Activated CD8-positive, alpha-beta memory T cell treated with anti-CD3 and anti-CD28 coated beads, Interleukin-2, amount 10 ng/mL, durations not matched to agents 7 days and 5 days (primary cell): Measurements from ENCODE around the gene DOCK1. TPM values are rescaled to one million over a fixed set of nuclear protein-coding genes. Genes with fewer than 3 reads are reported as not detected.

Experiments
- ATAC-seq: fragments of 150-1000 bp; cut with Tn5 transposase; one replicate; pipeline ENCODE4 v1.10.0; 2021; ENCODE audit warnings: moderate library complexity
- CTCF ChIA-PET: fragments of 350-600 bp; sonication (Branson Sonifier 250); formaldehyde crosslinking; loops from one replicate; lab custom pipeline; 2021; ENCODE audit warnings: antibody characterized with exemption; lab: Charles Lee
- DNase-seq: peaks from one replicate; pipeline ENCODE4 v3.0.0-alpha.2; 2020
- H3K27ac Mint-ChIP-seq: one replicate; pipeline ENCODE4 v1.8.0; 2021; ENCODE audit warnings: mild to moderate bottlenecking, mixed read lengths
- H3K27me3 Mint-ChIP-seq: one replicate; pipeline ENCODE4 v1.8.0; 2021; ENCODE audit warnings: mixed read lengths
- H3K36me3 Mint-ChIP-seq: one replicate; pipeline ENCODE4 v1.8.0; 2021; ENCODE audit warnings: mild to moderate bottlenecking, mixed read lengths
- H3K4me1 Mint-ChIP-seq: one replicate; pipeline ENCODE4 v1.8.0; 2021; ENCODE audit warnings: mixed read lengths
- H3K4me3 Mint-ChIP-seq: one replicate; pipeline ENCODE4 v1.8.0; 2021; ENCODE audit warnings: mild to moderate bottlenecking, moderate library complexity, mixed read lengths
- H3K9me3 Mint-ChIP-seq: one replicate; pipeline ENCODE4 v1.8.0; 2022; ENCODE audit warnings: low read depth, mixed read lengths
- total RNA-seq, 2 experiments: library from RNA; stranded (reverse); gene quantifications; one replicate each; pipeline ENCODE4 v1.2.3, GENCODE V29; 2021

The DOCK1 gene
- total RNA-seq, 2 experiments from 2014 or later, result 0.07 TPM; not detected in 1

DNA sequence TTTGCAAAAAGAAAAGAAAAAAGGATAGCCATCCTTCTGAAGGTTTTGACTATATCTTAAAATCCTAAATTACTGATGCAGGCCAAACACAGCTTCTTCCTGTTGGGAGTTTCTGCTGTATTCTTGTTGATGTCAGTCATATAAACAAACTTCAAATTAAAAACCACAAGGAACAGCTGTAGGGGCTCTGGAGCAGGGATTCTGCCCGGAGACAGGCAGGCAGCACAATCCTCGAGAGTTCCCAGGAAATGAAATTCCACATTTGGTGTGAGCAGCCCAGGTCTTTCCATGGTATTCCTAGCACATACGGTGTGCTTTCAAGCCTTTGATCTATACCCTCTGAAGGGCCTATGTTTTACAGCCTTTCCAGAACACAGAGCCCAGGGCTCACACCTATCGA, 248.0 kb downstream of the DOCK1 start:
- ATAC-seq, result no peak
- H3K27ac Mint-ChIP-seq, result no peak overlapping the region
- no peaks in the 10 kb centered on the region for H3K36me3 Mint-ChIP-seq
- H3K4me3 Mint-ChIP-seq, result no peak overlapping the region
- H3K9me3 Mint-ChIP-seq, result peaks cover 2% of the 10 kb centered on the region
- H3K27me3 Mint-ChIP-seq, result no peaks in the 10 kb centered on the region
- peaks cover 3% of the 10 kb centered on the region for H3K4me1 Mint-ChIP-seq
- DNase-seq, result no peak
- CTCF ChIA-PET, result no interaction called here

DNA sequence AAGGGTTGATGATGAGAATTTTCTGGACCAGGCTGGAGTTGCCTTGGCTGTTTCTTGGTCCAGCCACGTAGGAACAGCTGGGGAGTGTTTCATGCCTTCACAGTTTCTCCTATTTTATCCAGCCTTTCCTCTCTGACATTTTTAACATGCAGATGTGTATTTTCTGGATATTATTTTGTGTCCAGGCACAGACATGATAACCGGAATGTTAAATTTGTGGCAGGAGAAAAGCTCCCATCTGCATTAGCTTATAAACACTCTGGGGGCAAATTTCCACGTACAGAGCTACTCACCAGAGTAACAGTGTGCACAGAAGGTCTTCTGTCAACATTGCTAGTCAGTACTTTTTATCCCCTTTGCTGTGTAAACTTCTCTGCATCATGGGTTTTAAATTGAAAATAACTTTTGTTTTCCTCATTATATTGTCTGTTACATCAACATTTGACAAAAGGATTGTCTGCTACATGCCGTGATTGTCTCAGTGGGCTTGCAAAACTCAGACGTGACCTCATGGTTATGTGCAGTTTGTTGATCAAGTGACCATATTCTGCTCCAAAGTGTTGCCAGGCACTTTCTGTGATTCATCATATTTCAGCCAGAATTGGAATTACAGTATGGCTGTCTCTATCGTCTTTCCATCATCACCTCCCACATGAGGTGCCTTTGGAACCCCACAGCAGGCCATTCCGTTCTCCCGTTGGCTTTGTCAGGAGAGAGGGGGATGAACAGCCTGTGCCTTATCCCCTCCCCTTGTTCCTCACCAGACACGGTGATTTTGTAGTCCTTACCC, 249.8 kb downstream of the DOCK1 start:
- Mint-ChIP-seq H3K27me3 (no peaks in the 10 kb centered on the region), H3K4me3 (no peak overlapping the region), H3K4me1 (no peaks in the 10 kb centered on the region), H3K36me3 (no peaks in the 10 kb centered on the region), H3K9me3 (no peaks in the 10 kb centered on the region), H3K27ac (no peak overlapping the region)
- ATAC-seq (no peak), DNase-seq (no peak)
- CTCF ChIA-PET, result no interaction called here

DNA sequence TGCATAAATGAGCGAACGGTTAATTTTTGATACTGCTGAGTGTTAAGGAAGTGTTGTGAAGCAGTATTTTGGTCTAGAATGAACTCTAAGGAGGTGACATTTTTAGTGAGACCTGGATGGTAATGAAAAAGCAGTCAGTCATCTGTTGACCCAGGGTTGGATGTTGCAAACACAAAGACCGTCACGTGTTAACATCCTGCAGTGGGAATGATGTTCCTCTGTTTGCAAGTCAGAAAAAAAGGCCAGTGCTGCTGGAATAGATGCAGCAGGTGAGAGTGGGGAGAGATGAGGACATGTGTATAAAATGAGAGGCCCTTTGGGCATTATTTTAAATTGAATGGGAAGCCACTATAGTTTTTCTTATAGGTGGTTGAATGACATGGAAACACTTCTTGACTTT, 251.9 kb downstream of the DOCK1 start:
- no peak for ATAC-seq
- Mint-ChIP-seq H3K27me3 (no peaks in the 10 kb centered on the region), H3K27ac (no peak overlapping the region), H3K9me3 (no peaks in the 10 kb centered on the region), H3K36me3 (no peaks in the 10 kb centered on the region), H3K4me3 (no peak overlapping the region), H3K4me1 (no peaks in the 10 kb centered on the region)
- no peak for DNase-seq
- CTCF ChIA-PET, result no interaction called here

DNA sequence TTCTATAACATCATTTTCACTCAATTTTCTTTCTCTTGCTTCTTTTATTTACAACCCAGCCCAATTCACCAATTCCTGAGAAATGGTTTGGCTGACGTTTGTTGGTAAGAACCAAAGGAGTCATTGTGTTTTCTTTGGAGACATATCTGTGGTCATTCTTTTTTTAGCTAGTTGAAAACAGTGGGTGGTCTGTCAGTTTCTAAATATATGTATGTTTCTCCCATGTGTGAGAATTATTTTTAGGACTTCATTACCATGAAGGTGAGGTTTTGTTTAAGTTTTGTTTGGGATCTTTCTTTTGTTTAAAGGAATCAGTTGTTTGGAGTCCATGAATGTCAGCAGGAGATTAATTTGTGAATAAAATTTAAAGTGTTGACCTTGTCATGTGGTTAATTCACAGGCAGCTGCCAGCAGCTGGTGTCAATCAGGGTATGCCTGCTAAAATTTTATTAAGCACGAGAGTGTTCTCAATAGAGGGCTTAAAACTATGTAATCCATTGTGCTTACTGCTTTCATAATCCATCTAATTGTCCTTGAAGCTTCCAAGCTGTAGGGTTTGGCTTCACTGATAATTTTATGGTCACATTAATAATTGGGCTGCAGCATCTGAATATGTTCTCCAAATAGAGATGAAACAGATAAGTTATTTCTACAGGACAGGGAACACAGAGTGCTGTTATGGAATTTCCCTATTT, 252.4 kb downstream of the DOCK1 start:
- no peaks in the 10 kb centered on the region for H3K4me1 Mint-ChIP-seq
- DNase-seq (no peak), ATAC-seq (no peak)
- no peaks in the 10 kb centered on the region for H3K9me3 Mint-ChIP-seq
- no peaks in the 10 kb centered on the region for H3K27me3 Mint-ChIP-seq
- no peak overlapping the region for H3K27ac Mint-ChIP-seq
- no peak overlapping the region for H3K4me3 Mint-ChIP-seq
- CTCF ChIA-PET, result no interaction called here
- H3K36me3 Mint-ChIP-seq, result no peaks in the 10 kb centered on the region

DNA sequence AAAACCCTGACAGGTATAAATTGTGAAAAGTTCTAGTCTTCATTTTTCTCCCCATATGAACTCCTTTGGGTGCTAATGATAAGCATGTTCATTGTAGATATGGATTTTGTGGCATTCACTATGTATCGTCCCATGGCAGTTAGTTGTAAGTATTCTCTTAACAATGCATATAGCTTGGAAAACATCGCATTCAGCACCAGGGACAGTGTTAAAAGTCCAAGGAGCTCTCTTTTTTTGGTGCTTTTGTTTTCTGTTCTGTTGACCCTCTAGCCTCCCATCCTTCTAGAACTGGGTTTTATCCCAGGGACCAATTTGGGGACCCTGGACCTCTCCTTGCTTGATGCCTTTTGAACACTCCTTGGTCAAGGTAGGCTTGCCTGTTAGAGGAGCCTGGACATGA, 253.4 kb downstream of the DOCK1 start:
- Mint-ChIP-seq H3K27ac (no peak overlapping the region), H3K27me3 (no peaks in the 10 kb centered on the region), H3K36me3 (no peaks in the 10 kb centered on the region), H3K4me1 (no peaks in the 10 kb centered on the region), H3K4me3 (no peak overlapping the region), H3K9me3 (no peaks in the 10 kb centered on the region)
- ATAC-seq (no peak), DNase-seq (no peak)
- CTCF ChIA-PET, result no interaction called here

- no peaks in the 10 kb centered on the region for H3K4me1 Mint-ChIP-seq
- no peaks in the 10 kb centered on the region for H3K36me3 Mint-ChIP-seq
- CTCF ChIA-PET, result no interaction called here
- DNase-seq, result no peak
- H3K27me3 Mint-ChIP-seq, result no peaks in the 10 kb centered on the region
- no peak overlapping the region for H3K4me3 Mint-ChIP-seq
- H3K27ac Mint-ChIP-seq, result no peak overlapping the region
- no peaks in the 10 kb centered on the region for H3K9me3 Mint-ChIP-seq
- ATAC-seq, result no peak
These were observed 254.5 kb downstream of the DOCK1 start for GRCh38 chr10:127159648-127160245.

DNA sequence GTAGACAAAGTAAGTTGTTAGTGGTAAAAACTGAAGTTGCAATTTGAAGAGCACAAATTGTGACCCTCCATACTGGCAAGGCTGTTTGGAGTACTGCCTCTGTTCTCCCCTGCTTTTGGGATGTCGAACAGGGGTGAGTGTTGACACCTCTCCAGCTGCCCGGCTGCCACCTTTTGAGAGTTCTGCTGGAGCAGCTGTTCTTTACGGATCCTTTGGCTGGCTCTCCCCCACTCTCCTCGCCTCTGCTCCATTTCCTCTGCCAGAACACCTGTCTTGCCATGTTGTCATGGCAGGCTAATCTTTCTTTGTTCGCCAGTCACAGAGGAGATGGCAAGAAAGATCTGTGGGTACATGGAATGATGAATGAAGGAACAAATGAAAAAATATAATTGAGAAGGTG, 256.3 kb downstream of the DOCK1 start:
- no peak for ATAC-seq
- DNase-seq, result no peak
- no peaks in the 10 kb centered on the region for H3K4me1 Mint-ChIP-seq
- CTCF ChIA-PET, result no interaction called here
- no peak overlapping the region for H3K27ac Mint-ChIP-seq
- no peaks in the 10 kb centered on the region for H3K9me3 Mint-ChIP-seq
- no peak overlapping the region for H3K4me3 Mint-ChIP-seq
- no peaks in the 10 kb centered on the region for H3K27me3 Mint-ChIP-seq
- H3K36me3 Mint-ChIP-seq, result no peaks in the 10 kb centered on the region

- H3K36me3 Mint-ChIP-seq, result no peaks in the 10 kb centered on the region
- H3K27ac Mint-ChIP-seq, result no peak overlapping the region
- no peak overlapping the region for H3K4me3 Mint-ChIP-seq
- no peak for DNase-seq
- no peak for ATAC-seq
- no peaks in the 10 kb centered on the region for H3K9me3 Mint-ChIP-seq
- CTCF ChIA-PET, result no interaction called here
- H3K27me3 Mint-ChIP-seq, result no peaks in the 10 kb centered on the region
- no peaks in the 10 kb centered on the region for H3K4me1 Mint-ChIP-seq
These were observed 257.6 kb downstream of the DOCK1 start for GRCh38 chr10:127162841-127163240.

DNA sequence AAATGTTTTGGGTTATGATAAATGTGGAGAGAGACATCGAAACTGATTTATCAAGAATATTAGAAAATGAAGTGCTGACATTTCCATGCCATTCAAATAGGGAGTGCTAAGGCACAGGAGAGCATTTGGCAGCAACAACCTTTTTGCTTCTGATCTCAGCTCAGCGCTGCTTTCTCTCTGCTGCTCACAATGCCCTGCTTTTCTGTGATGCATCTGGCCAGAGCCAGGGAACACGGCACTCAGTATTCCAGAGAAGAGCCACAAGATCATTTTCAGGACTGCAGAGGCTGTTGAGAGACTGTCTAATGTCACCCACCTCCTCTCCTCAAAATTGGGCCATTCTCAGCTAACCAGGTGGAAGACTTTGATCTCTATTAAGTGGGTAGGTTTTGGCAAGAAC, 263.0 kb downstream of the DOCK1 start:
- H3K4me1 Mint-ChIP-seq, result no peaks in the 10 kb centered on the region
- no peaks in the 10 kb centered on the region for H3K36me3 Mint-ChIP-seq
- ATAC-seq (no peak), DNase-seq (no peak)
- CTCF ChIA-PET, result no interaction called here
- no peaks in the 10 kb centered on the region for H3K9me3 Mint-ChIP-seq
- H3K27ac Mint-ChIP-seq, result no peak overlapping the region
- H3K27me3 Mint-ChIP-seq, result no peaks in the 10 kb centered on the region
- no peak overlapping the region for H3K4me3 Mint-ChIP-seq

DNA sequence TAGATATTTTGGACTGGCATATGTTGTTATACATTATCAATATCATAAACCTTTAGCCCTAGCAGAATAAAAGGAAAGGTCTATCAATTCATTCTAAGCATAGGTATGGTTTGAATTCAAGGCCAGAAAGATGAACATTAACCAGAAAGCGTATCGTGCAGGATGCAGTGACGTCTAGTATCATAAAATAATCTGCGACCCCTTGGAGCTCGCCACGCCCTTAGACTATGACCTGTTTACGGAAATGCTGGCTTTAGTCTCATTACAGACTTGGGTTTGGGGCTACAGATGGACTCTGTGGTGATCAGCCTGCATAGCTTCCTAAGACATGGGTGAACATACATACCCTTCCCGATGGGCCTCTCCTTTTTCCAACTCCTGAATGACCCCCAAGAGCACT, 269.6 kb downstream of the DOCK1 start:
- CTCF ChIA-PET, result no interaction called here
- DNase-seq (no peak), ATAC-seq (no peak)
- Mint-ChIP-seq H3K27me3 (no peaks in the 10 kb centered on the region), H3K4me1 (no peaks in the 10 kb centered on the region), H3K9me3 (peaks cover 4% of the 10 kb centered on the region), H3K4me3 (no peak overlapping the region), H3K27ac (no peak overlapping the region), H3K36me3 (no peaks in the 10 kb centered on the region)

DNA sequence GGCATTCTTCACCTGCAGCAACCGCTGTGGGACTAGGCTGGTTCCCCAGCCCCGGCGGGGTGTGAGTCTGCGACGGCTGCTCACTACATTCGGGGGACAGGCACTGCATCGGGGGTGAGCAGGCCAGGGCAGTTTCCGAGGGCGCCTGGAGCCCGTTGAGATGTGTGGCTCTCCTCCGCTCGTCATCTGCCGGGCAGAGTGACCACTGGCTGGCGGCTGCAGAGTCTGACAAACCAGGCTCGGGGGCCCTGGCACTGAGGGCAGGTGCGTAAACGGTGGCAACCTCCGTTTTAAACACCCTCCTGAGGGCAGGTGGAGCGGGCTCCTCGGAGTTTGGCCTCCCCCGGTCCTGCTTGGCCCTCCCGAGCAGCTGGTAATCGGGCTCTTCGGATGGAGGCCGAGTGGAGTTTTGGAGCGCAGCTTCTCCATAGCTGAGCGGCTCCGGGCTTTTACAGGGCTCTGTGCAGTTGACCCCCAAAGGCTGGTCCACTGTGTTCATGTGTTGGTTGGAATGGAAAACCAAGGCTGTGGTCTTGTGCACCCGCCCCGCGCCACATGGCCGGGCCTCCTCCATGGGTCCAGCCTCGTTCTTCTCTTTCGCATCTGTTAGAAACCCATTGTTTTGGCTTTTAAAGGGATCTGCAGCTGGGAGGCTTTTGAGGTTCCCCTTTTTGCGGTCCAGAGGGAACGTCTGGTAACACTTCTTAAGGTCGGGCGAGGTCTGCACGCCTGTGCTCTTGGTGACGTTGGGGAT, 270.3 kb downstream of the DOCK1 start:
- Mint-ChIP-seq H3K9me3 (peaks cover 4% of the 10 kb centered on the region), H3K4me3 (no peak overlapping the region), H3K36me3 (no peaks in the 10 kb centered on the region), H3K27me3 (no peaks in the 10 kb centered on the region), H3K27ac (no peak overlapping the region), H3K4me1 (no peaks in the 10 kb centered on the region)
- ATAC-seq (no peak), DNase-seq (no peak)
- CTCF ChIA-PET, result no interaction called here

DNA sequence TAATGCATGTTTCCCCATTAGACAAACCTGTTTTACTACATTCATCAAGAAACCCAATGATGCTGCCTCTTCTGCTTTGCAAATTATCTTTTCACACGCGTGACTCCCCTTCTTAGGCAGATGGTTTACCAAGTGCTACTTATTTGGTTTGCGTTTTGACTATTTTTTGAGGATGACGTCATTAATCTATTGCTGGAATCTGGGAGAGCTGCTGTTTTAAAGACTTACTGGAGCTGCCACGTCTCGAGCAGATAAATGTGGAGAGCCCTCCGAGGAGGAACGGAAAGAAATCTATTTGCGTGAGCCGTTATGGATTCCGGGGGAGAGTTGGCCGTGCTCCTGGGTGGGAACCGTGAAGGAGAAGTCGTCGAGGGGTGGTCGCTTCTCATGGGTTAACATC, 271.4 kb downstream of the DOCK1 start:
- ATAC-seq (no peak), DNase-seq (no peak)
- CTCF ChIA-PET, result no interaction called here
- Mint-ChIP-seq H3K4me1 (no peaks in the 10 kb centered on the region), H3K36me3 (no peaks in the 10 kb centered on the region), H3K27me3 (no peaks in the 10 kb centered on the region), H3K9me3 (peaks cover 4% of the 10 kb centered on the region), H3K4me3 (no peak overlapping the region), H3K27ac (no peak overlapping the region)

- no peak for DNase-seq
- CTCF ChIA-PET, result no interaction called here
- Mint-ChIP-seq H3K9me3 (peaks cover 4% of the 10 kb centered on the region), H3K36me3 (no peaks in the 10 kb centered on the region), H3K27ac (no peak overlapping the region), H3K27me3 (no peaks in the 10 kb centered on the region), H3K4me1 (no peaks in the 10 kb centered on the region), H3K4me3 (no peak overlapping the region)
- no peak for ATAC-seq
These were observed 274.5 kb downstream of the DOCK1 start for GRCh38 chr10:127179612-127180250.
